SK-N-SH (cell line): Measurements from ENCODE around the gene SNRPB.

ENCODE experiments used
- CTCF ChIP-seq: fragments of 200-600 bp; sonication (generic); IDR thresholded peaks from 2 replicates; pipeline ENCODE4 v1.6.1; 2017; ENCODE audit warnings: antibody characterized with exemption, mild to moderate bottlenecking, moderate library complexity
- POLR2AphosphoS5 ChIP-seq: IDR thresholded peaks from 2 replicates; pipeline ENCODE4 v1.6.1; 2012; ENCODE audit warnings: low read depth, low read length
- REST ChIP-seq: IDR thresholded peaks from 2 replicates; pipeline ENCODE4 v1.6.1; 2012; ENCODE audit warnings: mild to moderate bottlenecking, low read depth, low read length, moderate library complexity
- USF2 ChIP-seq: fragments of 150-350 bp; IDR thresholded peaks from 2 replicates; pipeline ENCODE4 v1.6.1; 2017; ENCODE audit warnings: antibody characterized with exemption, low read length, low read depth, borderline replicate concordance

DNA sequence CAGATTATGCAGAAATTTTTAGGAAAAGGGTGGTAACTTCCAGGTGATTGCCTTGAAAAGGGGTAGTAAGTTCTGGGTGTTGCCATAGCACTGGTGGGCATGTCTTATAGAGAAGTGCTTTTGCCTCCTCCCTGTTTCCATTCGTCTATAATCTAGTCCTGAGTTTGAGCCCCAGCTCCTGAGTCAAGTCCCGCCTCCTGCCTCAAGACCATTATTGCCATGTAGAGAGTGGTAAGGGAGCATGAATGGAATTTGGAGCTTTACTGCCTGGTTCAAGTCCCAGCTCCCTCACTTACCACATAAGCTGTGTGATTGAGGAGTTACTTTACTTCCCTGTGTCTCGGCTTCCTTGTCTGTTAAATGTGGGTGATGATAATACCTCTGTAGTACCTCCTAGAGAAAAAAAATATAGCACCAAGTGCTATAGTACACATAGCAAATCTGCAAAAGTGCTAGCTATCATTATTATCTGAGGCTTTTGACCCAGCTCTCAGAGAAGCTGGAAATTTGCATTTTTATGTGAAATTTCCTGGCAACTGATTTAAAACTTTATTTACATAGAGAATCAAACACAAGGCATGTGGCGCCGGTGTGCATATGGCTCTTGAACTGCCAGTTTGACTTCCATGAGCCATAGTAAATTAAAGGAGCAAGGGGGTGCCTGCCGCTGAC is 53.9 kb downstream of the SNRPB start:
- TF ChIP-seq USF2 (no peak), REST (no peak), POLR2AphosphoS5 (no peak), CTCF (no peak)
